Measurements from ENCODE around the gene GKN2.

GKN2 gene

DNA sequence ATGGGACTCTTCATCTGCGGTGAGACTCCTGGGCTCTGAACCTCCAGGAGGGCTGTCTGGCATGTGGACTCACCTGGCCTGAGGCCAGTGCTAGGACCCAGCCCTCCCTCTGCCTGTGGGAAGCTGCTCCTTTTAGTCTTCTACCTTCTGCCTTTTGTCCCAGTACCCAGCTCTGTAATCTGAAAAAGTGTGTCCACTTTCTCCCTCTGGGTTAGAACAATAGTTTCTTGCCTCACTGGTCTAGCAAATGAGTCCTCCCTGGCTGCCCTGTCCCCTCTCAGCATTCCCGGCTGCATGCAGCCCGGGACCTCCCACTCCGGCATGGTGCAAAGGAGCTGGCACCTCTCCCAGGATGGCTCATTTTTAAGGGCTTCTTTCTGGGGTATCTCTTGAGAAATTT is 25.9 kb downstream of the GKN2 start:
- TF ChIP-seq, protein P1, sequence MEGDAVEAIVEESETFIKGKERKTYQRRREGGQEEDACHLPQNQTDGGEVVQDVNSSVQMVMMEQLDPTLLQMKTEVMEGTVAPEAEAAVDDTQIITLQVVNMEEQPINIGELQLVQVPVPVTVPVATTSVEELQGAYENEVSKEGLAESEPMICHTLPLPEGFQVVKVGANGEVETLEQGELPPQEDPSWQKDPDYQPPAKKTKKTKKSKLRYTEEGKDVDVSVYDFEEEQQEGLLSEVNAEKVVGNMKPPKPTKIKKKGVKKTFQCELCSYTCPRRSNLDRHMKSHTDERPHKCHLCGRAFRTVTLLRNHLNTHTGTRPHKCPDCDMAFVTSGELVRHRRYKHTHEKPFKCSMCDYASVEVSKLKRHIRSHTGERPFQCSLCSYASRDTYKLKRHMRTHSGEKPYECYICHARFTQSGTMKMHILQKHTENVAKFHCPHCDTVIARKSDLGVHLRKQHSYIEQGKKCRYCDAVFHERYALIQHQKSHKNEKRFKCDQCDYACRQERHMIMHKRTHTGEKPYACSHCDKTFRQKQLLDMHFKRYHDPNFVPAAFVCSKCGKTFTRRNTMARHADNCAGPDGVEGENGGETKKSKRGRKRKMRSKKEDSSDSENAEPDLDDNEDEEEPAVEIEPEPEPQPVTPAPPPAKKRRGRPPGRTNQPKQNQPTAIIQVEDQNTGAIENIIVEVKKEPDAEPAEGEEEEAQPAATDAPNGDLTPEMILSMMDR (IDR thresholded peaks at IDR 0.05; ENCODE audit: low read length, missing control alignments), result no peak
- H3K4me3 ChIP-seq (replicated peaks; ENCODE audit: low read depth, low read length), result no peak overlapping the region
- no peak for DNase-seq (ENCODE audit: low read depth)

DNA sequence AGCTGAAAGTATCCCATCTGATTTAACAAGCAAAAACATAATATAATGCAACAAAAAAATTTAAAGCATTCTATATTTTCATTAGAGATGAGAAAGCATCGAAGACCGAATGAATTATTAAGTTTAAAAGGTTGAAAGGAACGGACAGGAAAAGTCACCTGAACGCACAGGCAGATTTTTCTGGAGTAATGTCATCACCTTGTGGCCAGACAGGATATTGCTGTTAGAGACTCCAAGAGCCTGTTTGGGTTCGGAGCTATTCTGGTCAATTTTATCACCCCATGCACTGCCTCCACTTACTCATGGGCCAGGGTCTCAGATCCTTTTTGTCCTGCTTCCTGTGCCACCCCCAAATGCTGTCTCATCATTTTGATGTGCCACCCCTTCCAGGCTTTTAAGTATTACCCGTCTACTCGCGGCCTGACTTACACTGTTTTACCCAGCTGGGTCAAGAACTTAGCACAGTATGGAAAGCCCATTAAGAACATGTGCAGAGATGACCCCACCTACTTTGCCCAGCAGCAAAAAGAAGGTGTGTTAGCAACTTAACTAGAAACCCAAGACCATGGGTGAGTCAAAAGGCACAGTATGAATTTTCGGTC is 27.3 kb downstream of the GKN2 start:
- no peak overlapping the region for H3K4me3 ChIP-seq (replicated peaks; ENCODE audit: low read depth, low read length)
- peak; percentile 75 for DNase-seq (ENCODE audit: low read depth)
- TF ChIP-seq, protein P1 (IDR thresholded peaks at IDR 0.05; ENCODE audit: low read length, missing control alignments), result peak; percentile 98

DNA sequence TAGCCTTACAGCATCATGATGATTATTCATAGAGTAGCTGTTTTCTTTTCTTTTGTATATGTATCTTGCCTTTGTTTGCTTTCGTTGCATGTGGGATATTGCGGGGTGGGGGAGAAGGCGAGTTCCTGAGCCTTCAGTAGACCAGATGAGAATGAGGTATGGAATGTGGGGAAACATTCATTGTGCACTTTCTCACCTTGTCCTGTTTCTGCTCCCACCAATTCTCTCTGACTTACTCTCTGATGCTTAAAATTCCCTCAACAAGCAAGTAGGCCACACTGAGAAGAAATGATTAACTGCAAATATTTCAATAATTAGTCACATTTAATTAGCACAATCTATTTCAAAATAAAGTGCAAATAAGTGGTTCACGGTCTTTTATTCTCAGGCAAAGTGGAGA is 31.0 kb downstream of the GKN2 start:
- H3K4me3 ChIP-seq (replicated peaks; ENCODE audit: low read depth, low read length), result no peak overlapping the region
- TF ChIP-seq, protein P1 (IDR thresholded peaks at IDR 0.05; ENCODE audit: low read length, missing control alignments), result no peak
- peak; percentile 36 for DNase-seq (ENCODE audit: low read depth)

DNA sequence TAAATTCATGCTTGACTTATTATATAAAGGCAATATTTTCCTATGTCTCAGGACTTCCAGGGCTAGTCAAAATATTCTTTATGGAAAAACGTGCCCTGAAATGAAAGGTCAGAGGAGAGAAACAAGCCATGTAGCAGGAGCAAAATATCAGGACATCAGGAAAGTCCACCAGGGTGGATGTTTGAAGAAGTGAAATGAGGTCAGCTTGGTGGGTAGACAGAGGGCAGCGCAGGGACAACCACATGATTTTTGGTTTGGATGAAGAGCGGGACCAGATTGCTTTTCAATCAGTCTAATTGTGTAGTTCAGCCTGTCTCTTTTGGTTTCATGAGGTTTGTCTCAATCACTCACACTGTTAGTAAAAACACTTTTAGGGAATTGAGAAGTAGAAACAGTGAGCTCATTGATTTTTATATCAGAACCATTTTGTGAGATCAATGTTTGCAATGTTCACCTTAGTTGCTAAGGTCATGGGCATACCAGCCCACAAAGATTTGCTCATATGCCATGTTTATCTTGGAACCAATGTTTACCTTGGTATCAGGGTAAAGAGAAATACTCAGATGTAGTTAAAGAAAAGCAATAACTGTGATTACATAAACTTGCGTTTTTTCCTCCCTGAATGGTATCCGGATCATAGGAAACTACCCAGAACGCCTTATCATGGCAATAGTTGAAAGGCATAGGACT is 32.1 kb downstream of the GKN2 start:
- no peak overlapping the region for H3K4me3 ChIP-seq (replicated peaks; ENCODE audit: low read depth, low read length)
- TF ChIP-seq, protein P1 (IDR thresholded peaks at IDR 0.05; ENCODE audit: low read length, missing control alignments), result no peak
- no peak for DNase-seq (ENCODE audit: low read depth)

DNA sequence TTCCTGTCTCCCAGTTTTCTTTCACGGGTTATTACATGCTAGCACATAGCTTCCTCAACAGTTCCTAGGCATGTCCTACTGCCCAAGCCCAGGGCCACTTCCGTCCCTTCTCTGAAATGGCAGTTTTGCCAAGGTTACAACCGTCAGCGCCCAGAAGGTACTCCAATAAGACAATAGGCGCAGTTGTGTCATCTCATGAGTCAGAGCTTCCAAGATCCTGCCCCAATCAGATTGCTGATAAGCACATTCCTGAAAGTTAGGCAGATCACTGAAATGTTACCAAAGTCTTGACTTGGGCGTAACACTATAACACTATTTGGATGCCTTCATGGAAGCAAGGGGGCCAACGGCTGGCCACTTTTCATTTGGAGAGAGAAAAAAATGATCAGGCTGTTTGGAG is 34.2 kb downstream of the GKN2 start:
- H3K4me3 ChIP-seq (replicated peaks; ENCODE audit: low read depth, low read length), result no peak overlapping the region
- TF ChIP-seq, protein P1 (IDR thresholded peaks at IDR 0.05; ENCODE audit: low read length, missing control alignments), result no peak
- DNase-seq (ENCODE audit: low read depth), result peak; percentile 78

DNA sequence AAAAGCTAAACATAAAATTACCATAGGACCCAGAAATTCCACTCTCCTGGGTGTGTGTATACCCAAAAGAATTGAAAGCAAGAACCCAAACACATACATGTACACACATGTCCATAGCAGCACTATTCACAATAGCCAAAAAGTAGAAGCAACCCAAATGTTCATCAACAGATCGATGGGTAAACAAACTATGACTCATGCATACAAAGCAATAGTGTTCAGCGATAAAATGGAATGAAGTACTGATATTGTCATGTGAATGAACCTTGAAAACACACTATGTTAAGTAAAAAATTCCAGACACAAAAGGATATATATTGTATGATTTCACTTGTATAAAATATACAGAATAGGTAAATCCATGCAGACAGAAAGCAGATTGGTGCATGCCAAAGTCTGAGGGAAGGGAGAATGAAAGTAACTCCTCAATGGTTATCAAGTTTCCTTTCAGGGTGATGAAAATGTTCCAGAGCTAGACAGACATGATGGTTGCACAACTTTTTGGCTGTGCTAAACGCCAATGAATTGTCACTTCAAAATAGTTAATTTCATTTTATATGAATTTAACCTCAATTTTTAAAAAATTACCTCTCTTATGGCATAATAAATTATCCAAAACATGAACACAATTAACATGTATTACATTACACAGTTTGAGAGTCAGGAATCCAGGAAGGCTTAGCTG is 35.5 kb downstream of the GKN2 start:
- TF ChIP-seq, protein P1 (IDR thresholded peaks at IDR 0.05; ENCODE audit: low read length, missing control alignments), result no peak
- DNase-seq (ENCODE audit: low read depth), result peak; percentile 54
- no peak overlapping the region for H3K4me3 ChIP-seq (replicated peaks; ENCODE audit: low read depth, low read length)

Measured in fibroblast of pulmonary artery (primary cell).